ENCODE measurements around the gene PET117.
"Not testable (repeated sequence)": the region's sequence is repeated elsewhere in the genome, so short reads cannot be mapped to it uniquely, and the experiment has no call there.

Gene PET117

GRCh38 chr20:18137412-18138265, at the start of gene PET117, which contains the start of gene KAT14:
PET117 (plus strand) TSS chr20:18137863; CDS start chr20:18137956, 93 bp downstream.
KAT14 (plus strand) TSS chr20:18137863; CDS start chr20:18142661, 4,798 bp downstream.
- DNase-seq = peak; percentile 85 to 94

DNA sequence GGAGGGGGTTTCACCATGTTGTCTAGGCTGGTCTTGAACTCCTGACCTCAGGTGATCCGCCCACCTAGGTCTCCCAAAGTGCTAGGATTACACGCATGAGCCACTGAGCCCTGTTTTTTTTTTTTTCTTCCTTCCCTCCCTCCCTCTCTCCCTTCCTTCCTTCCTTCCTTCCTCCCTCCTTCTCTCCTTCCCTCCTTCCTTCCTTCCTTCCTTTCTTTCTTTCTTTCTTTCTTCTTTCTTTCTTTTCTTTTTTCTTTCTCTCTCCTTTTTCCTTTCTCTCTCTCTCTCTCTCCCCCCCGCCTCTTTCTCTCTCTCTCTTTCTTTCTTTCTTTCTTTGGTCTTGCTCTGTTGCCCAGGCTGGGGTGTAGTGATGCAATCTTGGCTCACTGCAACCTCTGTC, 49.4 kb upstream of the PET117 start:
- DNase-seq = not testable (repeated sequence)

DNA sequence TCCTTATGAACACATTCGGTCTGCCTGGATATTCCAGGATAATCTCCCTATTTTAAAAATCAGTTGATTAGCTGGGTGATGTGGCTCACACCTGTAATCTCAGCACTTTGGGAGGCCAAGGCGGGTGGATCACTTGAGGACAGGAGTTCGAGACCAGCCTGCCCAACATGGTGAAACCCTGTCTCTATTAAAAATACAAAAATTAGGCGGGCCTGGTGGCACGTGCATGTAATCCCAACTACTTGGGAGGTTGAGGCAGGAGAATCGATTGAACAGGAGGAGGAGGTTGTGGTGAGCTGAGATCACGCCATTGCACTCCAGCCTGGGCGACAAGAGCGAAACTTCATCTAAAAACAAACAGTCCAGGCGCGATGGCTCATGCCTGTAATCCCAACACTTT, 48.8 kb upstream of the PET117 start:
- not testable (repeated sequence) for DNase-seq

- no peak for DNase-seq
These were observed 47.6 kb upstream of the PET117 start for GRCh38 chr20:18090044-18090443.

- DNase-seq = no peak
These were observed 47.2 kb upstream of the PET117 start for GRCh38 chr20:18090477-18090876.

DNA sequence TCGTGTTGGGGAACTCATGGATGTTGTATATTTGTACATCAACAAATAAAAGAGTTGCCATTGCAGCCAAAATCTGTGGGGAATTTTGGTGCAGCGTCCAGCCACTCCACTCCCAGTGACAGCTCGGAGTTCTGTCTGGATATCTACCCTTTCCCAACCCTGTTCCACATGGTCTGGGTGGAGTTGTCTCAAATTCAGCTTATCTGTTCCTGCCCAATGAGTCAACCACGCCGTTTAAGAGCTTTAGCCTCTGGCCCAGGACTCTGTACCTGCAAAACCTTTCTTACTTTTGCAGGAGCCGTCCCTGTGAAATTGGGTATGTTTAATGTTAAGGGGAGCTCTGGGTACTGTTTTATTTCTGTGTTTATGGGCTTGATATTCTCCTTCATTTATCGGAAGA, 46.0 kb upstream of the PET117 start:
- no peak for DNase-seq

DNA sequence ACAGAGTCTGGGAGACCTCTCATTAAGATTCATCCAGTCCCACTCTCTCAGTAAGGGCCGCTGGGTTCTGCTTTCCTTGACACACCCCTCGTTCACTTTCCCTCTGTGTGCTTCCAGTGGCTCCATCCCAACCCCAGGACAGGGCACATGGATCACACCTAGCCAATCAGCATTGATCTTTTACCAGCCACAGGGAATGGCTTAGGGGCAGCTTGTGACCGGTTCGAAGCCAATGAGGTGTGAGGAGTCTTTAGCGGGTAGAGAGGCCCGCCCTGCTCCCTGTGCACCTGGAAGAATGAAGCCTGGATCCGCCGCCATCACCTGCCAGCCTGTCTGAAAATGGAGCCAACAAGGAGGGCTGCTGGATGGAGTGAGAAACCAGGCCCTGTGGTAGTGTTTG, 44.8 kb upstream of the PET117 start:
- DNase-seq = no peak

- DNase-seq = no peak
These were observed 44.3 kb upstream of the PET117 start for GRCh38 chr20:18093388-18093787.

DNA sequence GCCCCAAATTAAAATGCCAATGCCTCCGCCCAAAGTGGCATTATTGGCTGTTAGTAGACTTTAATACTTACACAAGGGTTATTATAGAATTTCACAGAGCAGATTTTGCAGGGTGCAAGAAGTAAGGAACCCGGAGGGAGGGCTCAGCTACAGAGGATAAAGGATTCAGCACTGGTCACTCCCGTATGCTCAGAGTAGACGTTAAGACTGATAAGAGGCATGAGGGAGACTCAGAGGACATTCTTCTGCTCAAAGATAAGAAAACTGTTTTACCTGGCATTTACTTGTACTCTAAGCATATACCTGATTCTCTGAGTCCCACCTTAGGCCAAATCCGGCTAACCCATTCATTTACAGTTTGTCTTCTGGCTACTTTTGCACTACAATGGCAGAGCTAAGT, 43.5 kb upstream of the PET117 start:
- DNase-seq = no peak

DNA sequence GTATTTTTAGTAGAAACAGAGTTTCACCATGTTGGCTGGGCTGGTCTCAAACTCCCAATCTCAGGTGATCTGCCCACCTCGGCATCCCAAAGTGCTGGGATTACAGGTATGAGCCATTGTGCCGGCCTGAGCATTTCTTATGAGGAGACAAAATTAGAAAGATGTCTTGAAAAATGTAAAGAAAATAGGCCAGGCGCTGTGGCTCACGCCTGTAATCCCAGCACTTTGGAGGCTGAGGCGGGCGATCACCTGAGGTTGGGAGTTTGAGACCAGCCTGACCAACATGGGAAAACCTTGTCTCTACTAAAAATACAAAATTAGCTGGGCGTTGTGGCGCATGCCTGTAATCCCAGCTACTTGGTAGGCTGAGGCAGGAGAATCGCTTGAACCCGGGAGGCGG, 37.1 kb upstream of the PET117 start:
- not testable (repeated sequence) for DNase-seq

- DNase-seq = no peak
These were observed 36.4 kb upstream of the PET117 start for GRCh38 chr20:18101125-18101810.

DNA sequence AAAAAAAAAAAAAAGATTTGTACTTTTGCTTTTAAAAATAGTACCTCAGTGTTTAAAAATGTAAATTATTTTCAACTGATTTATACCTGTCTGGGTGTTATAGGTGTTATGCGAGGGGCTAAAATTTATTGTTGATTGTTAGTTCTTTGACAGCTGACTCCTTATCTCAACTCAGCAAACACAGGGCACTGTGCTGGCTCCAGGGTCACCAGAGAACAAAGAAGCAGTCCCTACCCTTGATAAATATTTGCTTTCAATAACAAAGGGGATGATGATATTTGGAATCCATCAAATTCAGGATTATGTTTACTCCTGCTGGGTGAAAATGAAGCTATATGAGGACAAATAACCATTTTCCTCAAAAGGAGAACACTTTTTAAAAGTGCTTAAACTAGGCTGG, 34.2 kb upstream of the PET117 start:
- no peak for DNase-seq

GRCh38 chr20:18108326-18108725, 29.3 kb upstream of the PET117 start:
- DNase-seq = no peak

DNA sequence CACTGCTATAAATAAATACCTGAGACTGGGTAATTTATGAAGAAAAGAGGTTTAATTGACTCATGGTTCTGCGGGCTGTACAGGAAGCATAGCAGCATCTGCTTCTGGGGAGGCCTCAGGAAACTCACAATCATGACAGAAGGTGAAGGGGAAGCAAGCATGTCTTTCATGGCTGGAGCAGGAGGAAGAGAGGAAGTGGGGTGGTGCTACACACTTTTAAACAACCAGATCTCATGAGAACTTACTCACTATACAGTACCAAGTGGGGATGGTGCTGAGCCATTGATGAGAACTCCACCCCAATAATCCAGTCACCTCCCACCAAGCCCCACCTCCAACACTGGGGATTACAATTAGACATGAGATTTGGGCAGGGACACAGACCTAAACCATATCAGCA, 9.1 kb upstream of the PET117 start:
- DNase-seq = not testable (repeated sequence)

GRCh38 chr20:18132663-18133062, 5.0 kb upstream of the PET117 start:
- DNase-seq = no peak

DNA sequence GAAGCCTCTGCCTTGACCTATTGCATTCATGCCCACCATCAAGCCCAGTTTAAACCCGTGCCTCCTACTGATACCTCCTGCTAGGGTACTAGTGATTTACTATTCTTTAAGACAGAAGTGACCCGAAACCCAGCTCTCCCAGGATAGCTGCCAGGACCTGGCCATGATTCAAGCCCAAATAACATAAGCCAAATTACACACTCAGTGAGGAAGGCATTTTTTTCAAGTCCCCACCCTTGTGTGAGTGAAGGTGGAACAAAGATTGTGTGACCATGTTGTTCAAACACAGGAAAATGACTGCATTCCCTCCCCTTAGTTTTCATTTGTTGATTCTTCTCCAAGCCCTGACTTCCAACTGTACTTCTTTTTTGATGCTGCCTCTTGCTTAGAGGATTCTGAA, 3.7 kb upstream of the PET117 start:
- no peak for DNase-seq

DNA sequence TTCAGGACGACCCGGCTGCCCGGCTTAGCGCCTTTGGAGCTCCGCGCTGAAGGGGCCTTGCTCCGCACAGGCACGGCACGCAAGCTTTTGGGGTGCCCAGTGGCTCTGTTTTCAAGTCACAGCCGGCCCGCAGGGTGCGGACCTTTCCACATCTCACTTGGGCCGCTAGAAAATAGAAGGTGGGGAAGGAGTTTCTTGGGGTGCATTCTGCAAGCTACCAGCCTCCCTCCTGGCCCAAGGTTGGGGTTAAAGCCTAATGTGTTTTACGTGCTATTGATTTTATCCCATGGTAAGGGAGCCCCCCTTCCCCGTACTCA, 561 bp downstream of the PET117 start:
- DNase-seq = no peak

- no peak for DNase-seq
These were observed 1.2 kb downstream of the PET117 start for GRCh38 chr20:18138639-18139583.

- no peak for DNase-seq
These were observed 2.2 kb downstream of the PET117 start for GRCh38 chr20:18139832-18140231.

DNA sequence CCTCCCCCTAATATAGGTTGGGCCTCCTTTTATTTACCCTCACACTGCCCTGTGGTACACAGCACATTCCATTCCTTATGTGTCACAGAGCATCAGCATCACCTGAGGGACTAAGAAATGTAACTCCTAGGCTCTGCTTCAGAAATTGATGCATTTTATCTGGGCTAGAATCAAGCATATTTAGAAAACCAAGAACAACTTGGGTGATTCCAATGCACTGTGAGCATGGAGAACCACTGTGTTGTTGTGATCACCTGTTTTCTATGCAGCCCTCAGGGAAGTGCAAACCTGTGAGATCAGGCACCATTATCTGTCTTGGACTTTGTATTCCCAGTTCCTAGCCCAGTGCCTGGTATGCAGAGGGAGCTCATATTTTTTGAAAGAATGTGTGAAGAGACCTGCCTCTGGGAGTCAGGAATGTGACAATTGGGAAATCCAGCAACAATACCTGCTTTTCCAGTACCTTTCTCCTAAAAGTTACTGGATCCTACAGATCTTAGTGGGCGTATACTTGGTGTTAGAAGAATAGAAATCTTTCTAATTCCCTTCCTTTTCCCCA, 7.0 kb downstream of the PET117 start:
- DNase-seq = no peak

- no peak for DNase-seq
These were observed 16.7 kb downstream of the PET117 start for GRCh38 chr20:18154342-18154741.

DNA sequence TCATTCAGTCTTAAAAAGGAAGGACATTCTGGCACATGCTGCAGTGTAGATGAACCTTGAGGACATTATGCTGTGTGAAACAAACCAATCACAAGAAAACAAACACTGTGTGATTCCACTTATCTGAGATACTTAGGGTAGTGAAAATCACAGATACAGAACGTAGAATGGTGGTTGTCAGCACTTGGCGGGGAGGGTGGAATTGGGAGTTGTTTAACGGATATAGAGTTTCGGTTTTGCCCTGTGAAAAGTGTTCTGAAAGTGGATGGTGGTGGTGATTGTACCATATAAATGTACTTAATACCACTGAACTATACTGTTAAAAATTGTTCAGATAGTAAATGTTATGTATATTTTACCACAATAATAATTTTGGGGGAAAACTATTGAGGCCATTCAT, 18.4 kb downstream of the PET117 start:
- no peak for DNase-seq

GRCh38 chr20:18164356-18164755, 26.7 kb downstream of the PET117 start:
- DNase-seq = no peak

Measured in CD4-positive, alpha-beta T cell treated with Interferon alpha-2 for 1 hour (primary cell).